ENCODE results near the gene IER2. TPM values are rescaled to one million over a fixed set of nuclear protein-coding genes. Genes with fewer than 3 reads are reported as not detected.
A peak's percentile ranks its signal among the peaks of the same experiment; 100 is the strongest.
"Not testable (repeated sequence)": the region's sequence is repeated elsewhere in the genome, so short reads cannot be mapped to it uniquely, and the experiment has no call there.

The IER2 gene
- total RNA-seq, 1 donor from 2014 or later: 19.8 TPM

- no peak for DNase-seq
- intact Hi-C loops (cut with micrococcal nuclease): no loop called here
- no peak for ATAC-seq
Observed at GRCh38 chr19:13135068-13136062, 14.8 kb upstream of the IER2 start.

GRCh38 chr19:13137290-13137794 is 12.9 kb upstream of the IER2 start:
- intact Hi-C loops (cut with micrococcal nuclease): no loop called here
- no peak for ATAC-seq
- no peak for DNase-seq

- intact Hi-C loops (cut with micrococcal nuclease): no loop called here
- ATAC-seq (no peak), DNase-seq (no peak)
Observed at GRCh38 chr19:13138171-13138915, 11.9 kb upstream of the IER2 start.

- intact Hi-C loops (cut with micrococcal nuclease): no loop called here
Observed at GRCh38 chr19:13138916-13139198, 11.4 kb upstream of the IER2 start.

GRCh38 chr19:13139633-13140311 is 10.4 kb upstream of the IER2 start:
- ATAC-seq: no peak
- no peak for DNase-seq
- intact Hi-C loops (cut with micrococcal nuclease): no loop called here

More at GRCh38 chr19:13138916-13139198, 11.4 kb upstream of the IER2 start:
- ATAC-seq: no peak
- no peak for DNase-seq

- DNase-seq (peak; percentile 60), ATAC-seq (no peak)
- intact Hi-C loops (cut with micrococcal nuclease): no loop called here
Observed at GRCh38 chr19:13146763-13147563, 3.2 kb upstream of the IER2 start.

GRCh38 chr19:13149173-13149627 is 1.0 kb upstream of the IER2 start:
- ATAC-seq; intact Hi-C loops (cut with micrococcal nuclease); DNase-seq: not testable (repeated sequence)

GRCh38 chr19:13149628-13150186 is 504 bp upstream of the IER2 start:
- ATAC-seq: peak; percentile 1
- peak; percentile 71 for DNase-seq
- intact Hi-C loops (cut with micrococcal nuclease): no loop called here

GRCh38 chr19:13150931-13151604 is 857 bp downstream of the IER2 start:
- DNase-seq (peak; percentile 58), ATAC-seq (no peak)
- intact Hi-C loops (cut with micrococcal nuclease): no loop called here

- ATAC-seq (peak; percentile 71), DNase-seq (peak; percentile 98)
- intact Hi-C loops (cut with micrococcal nuclease): no loop called here
Observed at GRCh38 chr19:13151605-13152355, 1.6 kb downstream of the IER2 start.

GRCh38 chr19:13152356-13152973 is 2.3 kb downstream of the IER2 start:
- intact Hi-C loops (cut with micrococcal nuclease): no loop called here
- ATAC-seq: peak; percentile 1
- DNase-seq: no peak

- peak; percentile 60 for ATAC-seq
- intact Hi-C loops (cut with micrococcal nuclease): no loop called here
- DNase-seq: peak; percentile 94
Observed at GRCh38 chr19:13152974-13153568, 2.9 kb downstream of the IER2 start.

GRCh38 chr19:13153569-13154240 is 3.5 kb downstream of the IER2 start:
- no peak for ATAC-seq
- peak; percentile 62 for DNase-seq
- intact Hi-C loops (cut with micrococcal nuclease): no loop called here

- intact Hi-C loops (cut with micrococcal nuclease): no loop called here
- peak; percentile 17 for ATAC-seq
- DNase-seq: peak; percentile 92
Observed at GRCh38 chr19:13154241-13154778, 4.1 kb downstream of the IER2 start.

- peak; percentile 63 for DNase-seq
- no peak for ATAC-seq
- intact Hi-C loops (cut with micrococcal nuclease): no loop called here
Observed at GRCh38 chr19:13154911-13155471, 4.8 kb downstream of the IER2 start.

Measured in left ventricle myocardium superior (tissue), 1 donor.